Ishikawa (cell line): ENCODE results near the gene ARHGEF40.

Source experiments
- CEBPB ChIP-seq: IDR thresholded peaks from 2 replicates; pipeline ENCODE4 v1.6.1; 2012
- CREB1 ChIP-seq: IDR thresholded peaks from 2 replicates; pipeline ENCODE4 v1.6.1; 2012; ENCODE audit warnings: low read depth
- EGR1 ChIP-seq: IDR thresholded peaks from 2 replicates; pipeline ENCODE4 v1.6.1; 2012
- EP300 ChIP-seq: IDR thresholded peaks from 2 replicates; pipeline ENCODE4 v1.6.1; 2012; ENCODE audit warnings: borderline replicate concordance
- FOXM1 ChIP-seq: IDR thresholded peaks from 2 replicates; pipeline ENCODE4 v1.6.1; 2012; ENCODE audit warnings: low read depth, borderline replicate concordance
- MAX ChIP-seq: IDR thresholded peaks from 2 replicates; pipeline ENCODE4 v1.6.1; 2012
- NFIC ChIP-seq: IDR thresholded peaks from 2 replicates; pipeline ENCODE4 v1.6.1; 2012
- RAD21 ChIP-seq: IDR thresholded peaks from 2 replicates; pipeline ENCODE4 v1.6.1; 2012; ENCODE audit warnings: low read depth
- REST ChIP-seq: IDR thresholded peaks from 2 replicates; pipeline ENCODE4 v1.6.1; 2012; ENCODE audit warnings: low read depth, mild to moderate bottlenecking
- TAF1 ChIP-seq: IDR thresholded peaks from 2 replicates; pipeline ENCODE4 v1.6.1; 2012; ENCODE audit warnings: low read depth, mild to moderate bottlenecking
- TCF12 ChIP-seq: IDR thresholded peaks from 2 replicates; pipeline ENCODE4 v1.6.1; 2012; ENCODE audit warnings: low read depth
- TEAD4 ChIP-seq: IDR thresholded peaks from 2 replicates; pipeline ENCODE4 v1.6.1; 2012
- USF1 ChIP-seq: IDR thresholded peaks from 2 replicates; pipeline ENCODE4 v1.6.1; 2012
- YY1 ChIP-seq: IDR thresholded peaks from 2 replicates; pipeline ENCODE4 v1.6.1; 2012; ENCODE audit warnings: low read depth
- ZBTB7A ChIP-seq: IDR thresholded peaks from 2 replicates; pipeline ENCODE4 v1.6.1; 2012; ENCODE audit warnings: low read depth

The ARHGEF40 gene

GRCh38 chr14:21024585-21025370 lies 45.3 kb upstream of the ARHGEF40 start, which contains the start of gene NDRG2:
TSS of gene NDRG2 (minus strand) at chr14:21025061. CDS start at chr14:21023315, 1,746 bp downstream.
- TF ChIP-seq NFIC, result no peak
- peak; percentile 42; the same call in 1 of the 2 replicates for TF ChIP-seq EGR1
- no peak for TF ChIP-seq RAD21
- no peak for TF ChIP-seq TEAD4
- TF ChIP-seq MAX, result peak; percentile 8; the same call in 1 of the 2 replicates
- no peak for TF ChIP-seq TCF12
- peak; percentile 39; the same call in 1 of the 2 replicates for TF ChIP-seq EP300
- TF ChIP-seq ZBTB7A, result 0 out of 2 replicates have a peak, but pooled peaks have one; percentile 38
- peak; percentile 37; the same call in 1 of the 2 replicates for TF ChIP-seq TAF1
- no peak for TF ChIP-seq CREB1
- TF ChIP-seq REST, result no peak
- no peak for TF ChIP-seq CEBPB

- TF ChIP-seq NFIC, result no peak
- no peak for TF ChIP-seq RAD21
- TF ChIP-seq ZBTB7A, result no peak; the same call in 1 of the 2 replicates
- no peak for TF ChIP-seq EGR1
- TF ChIP-seq USF1, result no peak
- TF ChIP-seq EP300, result no peak
Measured at GRCh38 chr14:21025371-21026273, 44.5 kb upstream of the ARHGEF40 start.

GRCh38 chr14:21026274-21026987 lies 43.7 kb upstream of the ARHGEF40 start:
- TF ChIP-seq RAD21, result no peak
- TF ChIP-seq EGR1, result no peak
- TF ChIP-seq TCF12, result no peak
- no peak for TF ChIP-seq YY1
- no peak for TF ChIP-seq TEAD4
- no peak for TF ChIP-seq ZBTB7A
- TF ChIP-seq FOXM1, result no peak
- no peak for TF ChIP-seq CREB1

GRCh38 chr14:21026988-21027315 lies 43.2 kb upstream of the ARHGEF40 start:
- TF ChIP-seq CEBPB, result no peak
- TF ChIP-seq NFIC, result no peak
- TF ChIP-seq FOXM1, result no peak
- no peak for TF ChIP-seq EP300
- no peak for TF ChIP-seq RAD21
- TF ChIP-seq USF1, result no peak
- no peak for TF ChIP-seq YY1
- TF ChIP-seq MAX, result no peak
- TF ChIP-seq TAF1, result no peak
- TF ChIP-seq EGR1, result no peak
- no peak for TF ChIP-seq REST
- TF ChIP-seq ZBTB7A, result no peak
- TF ChIP-seq TCF12, result no peak
- TF ChIP-seq CREB1, result no peak
- no peak for TF ChIP-seq TEAD4

- no peak for TF ChIP-seq REST
Measured at GRCh38 chr14:21029917-21030316, 40.2 kb upstream of the ARHGEF40 start, which contains the start of gene TPPP2. TSS of gene TPPP2 (plus strand) at chr14:21030217. CDS start at chr14:21030582, 365 bp downstream.
